G401 (cell line): Measurements from ENCODE around the gene ADK. TPM values are rescaled to one million over a fixed set of nuclear protein-coding genes. Genes with fewer than 3 reads are reported as not detected.
A peak's percentile ranks its signal among the peaks of the same experiment; 100 is the strongest.
"Not testable (repeated sequence)": the region's sequence is repeated elsewhere in the genome, so short reads cannot be mapped to it uniquely, and the experiment has no call there.

Source experiments
- DNase-seq: peaks from one replicate; pipeline ENCODE4 v3.0.0-alpha.2; 2015; ENCODE audit warnings: low spot score
- in situ Hi-C: cut with HindIII; loops from 2 replicates; pipeline ENCODE4 v1.10.0; 2016; ENCODE audit warnings: low sequenced_read_pairs, mixed read lengths
- total RNA-seq: library from RNA; depleted of rRNA; stranded (reverse); fragments of >200 nt; shearing (Covaris generic); gene quantifications from 2 replicates; pipeline ENCODE4 v1.2.3, GENCODE V29; 2014

The ADK gene
- total RNA-seq, 1 experiment from 2014 or later, result 99.5 TPM

GRCh38 chr10:74282151-74282847, 131.3 kb downstream of the ADK start:
- no peak for DNase-seq
- in situ Hi-C loops, result no loop called here

DNA sequence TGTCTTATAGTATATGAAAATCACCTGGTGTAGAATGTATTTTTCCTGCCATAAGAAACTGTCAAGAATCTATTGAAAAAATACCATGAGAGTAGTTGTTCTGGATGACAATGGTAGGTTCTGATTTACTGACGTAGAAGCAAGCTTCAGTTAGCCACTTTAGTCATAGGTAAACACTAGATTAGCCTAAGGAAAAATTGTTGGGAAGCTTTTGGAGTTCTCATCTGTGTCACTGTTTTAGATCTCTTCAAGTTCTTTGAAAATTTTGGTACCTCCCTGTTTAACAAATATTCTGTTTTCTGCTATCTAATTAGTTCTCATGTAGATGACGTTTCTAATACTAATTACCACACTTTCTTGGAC, 131.8 kb downstream of the ADK start:
- in situ Hi-C loops, result no loop called here

GRCh38 chr10:74289188-74289587, 138.2 kb downstream of the ADK start:
- in situ Hi-C loops, result no loop called here
- no peak for DNase-seq

More for the DNA sequence above, 131.8 kb downstream of the ADK start:
- DNase-seq, result no peak

DNA sequence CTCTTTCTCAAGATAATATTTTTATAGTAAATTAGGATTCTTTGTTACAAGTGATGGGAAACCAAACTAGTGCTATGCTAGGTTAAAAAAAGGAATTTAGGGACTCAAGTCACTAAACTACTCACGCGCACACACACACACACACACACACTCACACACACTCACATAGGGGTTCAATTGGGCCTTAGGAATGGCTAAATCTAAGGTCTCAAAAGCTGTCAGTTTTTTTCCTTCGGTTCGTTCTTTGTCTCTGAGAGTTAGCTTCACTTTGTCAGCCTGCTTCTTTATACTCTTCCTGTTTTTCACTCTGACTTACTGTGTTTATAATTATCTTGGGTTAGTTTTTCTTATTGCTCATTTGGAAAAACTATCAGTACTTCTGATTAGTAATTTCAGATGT, 138.9 kb downstream of the ADK start:
- no peak for DNase-seq
- in situ Hi-C loops, result no loop called here

DNA sequence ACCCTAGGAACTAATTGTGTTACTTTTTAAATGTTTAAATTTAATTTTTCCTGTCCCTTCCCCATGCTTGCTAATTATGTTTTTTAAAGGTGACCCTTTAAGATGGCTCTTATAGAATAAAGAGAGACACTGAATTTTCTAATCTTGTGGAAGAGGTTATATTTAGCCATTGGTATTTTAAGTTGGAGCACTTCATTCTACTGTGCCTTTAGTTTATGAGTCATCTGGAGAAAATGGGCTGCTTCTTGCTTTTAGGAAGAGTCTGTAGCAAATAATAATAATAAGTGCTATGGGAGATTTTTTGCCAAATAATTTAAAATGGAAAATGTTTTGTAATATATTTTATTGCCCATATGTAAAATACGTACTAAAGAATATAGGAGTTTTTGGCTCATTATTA, 139.7 kb downstream of the ADK start:
- in situ Hi-C loops, result no loop called here
- no peak for DNase-seq

GRCh38 chr10:74292871-74293427, 141.9 kb downstream of the ADK start:
- in situ Hi-C loops, result no loop called here
- no peak for DNase-seq

DNA sequence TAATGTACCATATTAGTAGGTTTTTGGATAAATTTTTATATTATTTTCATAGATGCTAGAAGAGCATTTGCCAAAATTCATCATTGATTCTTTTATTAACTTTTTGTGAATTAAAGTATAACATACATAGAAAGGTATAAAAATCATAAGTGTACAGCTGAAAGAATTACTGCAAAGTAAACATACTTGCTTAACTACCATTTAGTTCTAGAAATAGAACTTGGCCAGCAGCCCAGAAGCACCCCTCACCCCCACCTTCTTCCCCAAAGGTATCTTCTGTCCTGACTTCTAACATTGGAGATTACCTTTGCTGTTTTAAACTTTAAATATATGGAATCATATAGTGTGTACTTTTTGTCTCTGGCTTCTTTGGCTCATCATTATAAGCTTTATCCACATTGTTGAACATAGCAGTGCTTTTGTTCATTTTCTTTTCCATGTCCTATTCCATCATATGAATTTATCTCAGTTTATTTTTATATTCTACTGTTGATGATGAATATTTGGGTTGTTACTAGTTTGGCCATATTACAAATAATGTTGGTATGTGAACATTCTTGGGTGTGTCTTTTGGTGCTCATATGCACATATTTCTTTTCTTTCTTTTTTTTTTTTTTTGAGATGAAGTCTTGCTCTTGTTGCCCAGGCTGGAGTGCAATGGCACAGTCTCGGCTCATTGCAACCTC, 142.8 kb downstream of the ADK start:
- in situ Hi-C loops, result no loop called here
- no peak for DNase-seq

DNA sequence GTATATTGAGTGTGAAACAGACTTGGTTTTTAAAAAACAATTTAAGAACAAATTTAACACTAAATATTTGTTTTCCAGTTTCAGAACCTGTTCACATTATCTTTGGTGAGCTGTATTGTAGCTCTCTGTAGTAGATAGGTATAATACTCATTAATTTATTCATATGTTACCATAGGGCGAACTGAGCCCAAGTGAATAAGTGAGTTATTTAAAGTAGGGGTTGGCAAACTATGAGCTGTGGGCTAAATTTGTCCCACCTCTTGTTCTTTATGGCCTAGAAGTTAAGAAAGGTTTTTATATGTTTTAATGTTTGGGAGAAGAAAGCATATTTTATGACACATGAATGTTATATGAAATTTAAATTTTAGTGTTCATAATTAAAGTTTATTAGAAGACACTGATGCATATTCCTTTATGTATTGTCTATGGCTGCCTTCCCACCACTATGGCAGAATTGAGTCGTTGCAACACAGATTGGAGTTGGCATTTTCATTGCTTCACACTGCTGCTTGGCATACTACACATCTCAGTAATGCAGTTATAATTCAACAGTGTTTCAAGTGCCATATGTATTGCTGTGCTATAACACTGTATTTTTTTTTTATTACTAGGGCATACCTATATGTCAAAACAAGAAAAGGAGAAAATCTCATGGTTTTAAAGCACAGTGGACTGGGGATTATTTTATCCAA, 146.5 kb downstream of the ADK start:
- in situ Hi-C loops, result no loop called here
- no peak for DNase-seq

DNA sequence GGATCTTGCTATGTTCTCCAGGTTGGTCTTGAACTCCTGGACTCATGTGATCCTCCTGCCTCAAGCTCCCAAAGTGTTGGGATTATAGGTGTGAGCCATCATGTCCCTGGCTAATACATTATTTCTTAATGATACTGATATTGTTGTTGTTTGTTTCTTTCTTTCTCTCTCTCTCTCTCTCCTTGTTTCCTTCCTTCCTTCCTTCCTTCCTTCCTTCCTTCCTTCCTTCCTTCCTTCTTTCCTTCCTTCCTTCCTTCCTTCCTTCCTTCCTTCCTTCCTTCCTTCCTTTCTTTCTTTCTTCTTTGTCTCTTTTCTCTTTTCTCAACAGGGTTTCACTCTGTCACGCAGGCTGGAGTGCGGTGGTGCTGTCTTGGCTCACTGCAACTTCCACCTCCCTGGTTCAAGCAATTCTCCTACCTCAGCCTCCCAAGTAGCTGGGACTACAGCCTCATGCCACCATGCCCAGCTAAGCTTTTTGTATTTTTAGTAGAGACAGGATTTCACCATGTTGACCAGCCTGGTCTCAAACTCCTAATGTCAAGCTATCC, 149.1 kb downstream of the ADK start:
- in situ Hi-C loops, DNase-seq: not testable (repeated sequence)

DNA sequence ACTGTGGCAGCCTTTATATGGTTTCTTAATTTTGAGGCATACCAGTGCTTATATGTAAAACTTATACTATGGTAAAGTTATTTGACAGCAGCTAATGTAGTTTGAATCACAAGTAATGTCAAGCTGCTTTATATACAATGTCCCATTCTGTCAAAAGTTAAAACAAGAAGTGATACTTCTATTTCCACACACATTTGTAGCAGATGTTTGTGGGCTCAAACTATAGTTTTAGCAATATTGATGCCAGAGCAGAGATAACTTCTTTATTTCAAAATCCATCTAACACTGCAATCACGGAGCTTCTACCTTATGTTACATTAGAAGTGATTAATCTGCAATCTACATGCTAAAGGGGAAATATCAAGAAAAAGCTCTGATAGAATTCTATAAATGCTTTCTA, 149.6 kb downstream of the ADK start:
- no peak for DNase-seq
- in situ Hi-C loops, result no loop called here

DNA sequence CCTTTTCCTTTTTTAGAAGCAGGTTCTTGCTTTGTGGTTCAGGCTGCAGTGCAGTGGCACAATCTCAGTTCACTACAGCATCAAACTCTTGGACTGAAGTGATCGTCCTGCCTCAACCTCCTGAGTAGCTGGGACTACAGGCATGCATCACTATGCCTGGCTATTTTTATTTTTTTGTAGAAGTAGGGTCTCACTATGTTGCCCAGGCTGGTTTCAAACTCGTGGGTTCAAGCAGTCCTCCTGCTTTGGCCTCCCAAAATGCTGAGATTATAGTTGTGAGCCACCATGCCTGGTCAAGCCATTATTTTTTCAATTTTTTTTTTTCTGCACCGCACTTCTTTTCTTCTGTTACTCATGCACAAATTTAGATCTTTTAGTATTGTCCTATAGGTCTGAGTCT, 154.7 kb downstream of the ADK start:
- in situ Hi-C loops, result no loop called here

GRCh38 chr10:74306227-74306982, 155.4 kb downstream of the ADK start:
- in situ Hi-C loops, result no loop called here
- DNase-seq, result no peak

More for the DNA sequence above, 154.7 kb downstream of the ADK start:
- DNase-seq, result no peak

- peak; percentile 66 for DNase-seq
- in situ Hi-C loops, result no loop called here
These were observed 156.1 kb downstream of the ADK start for GRCh38 chr10:74307061-74307651.

GRCh38 chr10:74310652-74311257, 159.7 kb downstream of the ADK start:
- in situ Hi-C loops, result no loop called here
- DNase-seq, result no peak

DNA sequence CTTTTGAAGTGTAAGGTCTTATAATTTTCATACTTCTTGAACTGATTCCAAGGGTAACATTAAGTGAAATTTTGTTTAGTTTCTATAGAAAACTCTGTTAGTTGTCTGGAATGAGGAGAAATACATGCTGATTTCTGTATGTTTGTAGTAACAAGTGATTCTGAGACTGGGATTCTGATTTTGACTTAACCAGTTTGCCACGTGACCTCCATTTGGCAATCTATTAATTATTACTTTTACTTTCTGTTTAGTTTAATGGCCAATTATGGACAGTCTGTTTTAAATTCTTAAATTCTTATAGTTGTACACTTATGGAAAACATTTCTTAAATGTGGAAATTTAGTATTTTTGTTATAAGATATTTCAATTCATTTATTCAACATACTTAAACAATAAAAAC, 163.1 kb downstream of the ADK start:
- DNase-seq, result no peak
- in situ Hi-C loops, result no loop called here

GRCh38 chr10:74320026-74320425, 169.0 kb downstream of the ADK start:
- in situ Hi-C loops, result no loop called here
- no peak for DNase-seq

DNA sequence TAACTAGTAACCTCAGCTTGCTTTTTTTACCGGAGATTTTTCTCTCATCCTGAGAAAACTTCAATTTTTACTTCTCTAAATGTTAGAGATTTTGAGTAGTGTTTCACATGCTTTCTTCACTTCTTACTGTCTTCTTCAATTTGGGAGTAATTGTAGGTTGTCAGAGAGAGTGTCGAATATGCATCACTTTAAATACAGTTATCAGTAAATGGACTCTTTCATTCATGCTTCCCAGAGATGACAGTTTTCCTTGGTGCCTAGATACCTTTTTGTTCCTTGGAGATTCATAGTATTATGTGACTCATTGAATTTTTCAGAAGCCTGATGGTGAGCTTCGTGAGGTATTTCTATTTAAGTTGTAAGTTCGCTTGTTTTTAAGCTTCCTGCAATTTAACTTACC, 169.7 kb downstream of the ADK start:
- no peak for DNase-seq
- in situ Hi-C loops, result no loop called here

DNA sequence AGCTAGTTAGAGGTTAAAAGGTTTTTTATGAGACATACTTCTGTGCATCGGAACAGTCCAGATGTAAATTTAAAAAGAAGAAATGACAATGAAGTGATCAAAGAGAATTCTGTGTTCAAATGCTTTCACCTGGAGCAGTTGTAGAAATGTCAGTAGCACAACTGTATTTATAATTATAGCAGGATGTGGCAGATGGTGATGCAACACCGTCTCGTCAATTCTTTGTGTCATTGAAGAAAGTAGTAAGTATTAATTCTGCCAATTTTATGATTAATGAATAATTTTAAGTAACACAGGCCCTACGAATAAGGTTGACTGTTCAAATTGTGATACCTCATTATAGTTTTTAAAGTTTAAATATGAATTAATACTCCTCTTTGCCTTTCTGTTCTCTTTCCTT, 171.1 kb downstream of the ADK start:
- in situ Hi-C loops, result no loop called here
- DNase-seq, result no peak
